Spleen (tissue), 11 donors: ENCODE results near the gene HACD4. TPM values are rescaled to one million over a fixed set of nuclear protein-coding genes. Genes with fewer than 3 reads are reported as not detected.
A peak's percentile ranks its signal among the peaks of the same experiment; 100 is the strongest.
"Not testable (repeated sequence)": the region's sequence is repeated elsewhere in the genome, so short reads cannot be mapped to it uniquely, and the experiment has no call there.

Experiments
- DNase-seq: peaks from one replicate; pipeline ENCODE4 v3.0.0-alpha.2; 2020
- H3K27ac ChIP-seq, 8 donors: fragments of 200-600 bp; sonication (generic) in 7 of 8; 1 replicate in 4 of 8; 2 replicates in 4 of 8; pipeline versions ENCODE4 v1.5.0 to v1.8.0; 2016 to 2021; ENCODE audit warnings: inconsistent platforms in 4 of 8, mild to moderate bottlenecking in 4 of 8, moderate library complexity in 1 of 8
- H3K27me3 ChIP-seq, 7 donors: fragments of 200-600 bp; sonication (generic) in 6 of 7; replicated peaks in 1 of 7; 1 replicate in 4 of 7; 2 replicates in 3 of 7; pipeline versions ENCODE4 v1.5.0 to v1.8.0; 2016 to 2021; ENCODE audit warnings: inconsistent platforms in 3 of 7, mild to moderate bottlenecking in 1 of 7
- H3K36me3 ChIP-seq, 6 donors: fragments of 200-600 bp; sonication (generic) in 5 of 6; 1 replicate in 4 of 6; 2 replicates in 2 of 6; pipeline versions ENCODE4 v1.5.0 to v1.8.0; 2016 to 2021; ENCODE audit warnings: inconsistent platforms in 2 of 6
- H3K4me1 ChIP-seq, 6 donors: fragments of 200-600 bp; sonication (generic) in 5 of 6; 1 replicate in 3 of 6; 2 replicates in 3 of 6; pipeline versions ENCODE4 v1.5.0 to v1.8.0; 2016 to 2021; ENCODE audit warnings: inconsistent platforms in 3 of 6
- H3K4me3 ChIP-seq, 8 donors: fragments of 200-600 bp; sonication (generic) in 7 of 8; 1 replicate in 4 of 8; 2 replicates in 4 of 8; pipeline versions ENCODE4 v1.5.0 to v1.8.0; 2016 to 2021; ENCODE audit warnings: inconsistent platforms in 4 of 8, mild to moderate bottlenecking in 4 of 8, moderate library complexity in 2 of 8
- H3K9me3 ChIP-seq, 8 donors: fragments of 200-600 bp; sonication (generic) in 7 of 8; 1 replicate in 4 of 8; 2 replicates in 4 of 8; pipeline versions ENCODE4 v1.5.0 to v1.8.0; 2016 to 2021; ENCODE audit warnings: inconsistent platforms in 4 of 8
- CTCF ChIP-seq, 11 experiments: fragments of 200-600 bp in 7 of 11; fragments of 450-650 bp in 4 of 11; sonication (generic) in 4 of 11; IDR thresholded peaks in 8 of 11; conservative IDR thresholded peaks in 3 of 11; 1 replicate in 7 of 11; 2 replicates in 4 of 11; pipeline versions ENCODE4 v1.4.0 to v1.8.0; 2016 to 2021; ENCODE audit warnings: antibody characterized with exemption in 11 of 11, inconsistent platforms in 4 of 11, mild to moderate bottlenecking in 1 of 11
- POLR2A ChIP-seq, 3 donors: fragments of 450-650 bp; IDR thresholded peaks; one replicate each; pipeline ENCODE4 v1.5.1; 2017; ENCODE audit warnings: antibody characterized with exemption in 3 of 3, mild to moderate bottlenecking in 1 of 3
- POLR2AphosphoS5 ChIP-seq, 3 donors: sonication (generic); formaldehyde crosslinking; IDR thresholded peaks; one replicate each; pipeline ENCODE4 v1.5.1; 2017; ENCODE audit warnings: antibody characterized with exemption in 3 of 3
- WGBS, 5 donors: extraction: QIAGEN DNeasy Blood & Tissue Kit in 3 of 5; methylation state at CpG; one replicate each; pipeline versions ENCODE4 v1.1.5 to v1.1.7; 2013 to 2018; 5-methylcytosine and 5-hydroxymethylcytosine counted together
- intact Hi-C: fragments of 100-400 bp; cut with DNase I; formaldehyde crosslinking; loops from one replicate; pipeline ENCODE4 v1.15.0; 2023; ENCODE audit warnings: low total_unique reads
- polyA plus RNA-seq, 3 donors: library from polyadenylated mRNA; stranded (reverse); fragments of 200-250 nt; gene quantifications; one replicate each; pipeline ENCODE4 v1.2.1, GENCODE V29; 2013
- total RNA-seq, 7 donors: library from RNA; depleted of rRNA in 3 of 7; stranded (reverse); fragments of >200 nt in 3 of 7; fragmentation: NEBNext Ultra II Directional in 4 of 7; extraction: Animal tissue kit (Norgen Biotek cat#: 25700) in 4 of 7; gene quantifications; one replicate each; pipeline versions ENCODE4 v1.1.0 to v1.2.1, GENCODE V29; 2016 to 2021
- donor health status: healthy with polysubstance abuse.
- donor health status: DM: no; HTN: no; CAD: no; lungs with moderate emphysema.
- donor health status: DM: no; HTN: no; CAD: no.
- donor health status: Bipolar disorder and iron deficiency.
- donor health status: healthy.
- donor health status: DM: no; HTN: no; CAD: no.
- donor health status: DM: yes; HTN: yes; CAD: no.

HACD4 gene
- total and polyA plus RNA-seq, 10 donors = 1.6 to 18.0 (median 7.0) TPM

- intact Hi-C loops = no loop called here
- 44 to 53% (median 47%) methylated on average over 3 of the region's 3 CpGs for WGBS, 5 donors
- H3K27ac ChIP-seq = peak overlapping the region in 6 of 8 donors; percentile 25 to 77 (median 60)
- H3K27me3 ChIP-seq = no peaks in the 10 kb centered on the region
- no peaks in the 10 kb centered on the region for H3K9me3 ChIP-seq
- peaks cover 0 to 54% (median 7%) of the 10 kb centered on the region in 6 donors for H3K36me3 ChIP-seq
- DNase-seq = no peak
- TF ChIP-seq CTCF (IDR thresholded peaks at IDR 0.05 in 8 of 11, conservative IDR thresholded peaks at IDR 0.05 in 3 of 11) = no peak
- no peak for TF ChIP-seq POLR2AphosphoS5 (IDR thresholded peaks at IDR 0.05)
- TF ChIP-seq POLR2A (IDR thresholded peaks at IDR 0.05) = no peak
- peaks cover 0 to 28% (median 10%) of the 10 kb centered on the region in 6 donors for H3K4me1 ChIP-seq
- peak overlapping the region in 1 of 8 donors; percentile 27 for H3K4me3 ChIP-seq
These were observed 50.5 kb downstream of the HACD4 start for GRCh38 chr9:20980832-20981455.

- intact Hi-C loops = no loop called here
- 90 to 96% (median 94%) methylated on average over 2 of the region's 2 CpGs for WGBS, 5 donors
- Histone ChIP-seq H3K27ac (no peak overlapping the region), H3K27me3 (no peaks in the 10 kb centered on the region), H3K36me3 (peaks cover 0 to 54% (median 7%) of the 10 kb centered on the region in 6 donors), H3K4me1 (peaks cover 0 to 16% (median 10%) of the 10 kb centered on the region in 6 donors), H3K9me3 (peaks cover 0 to 18% (median 11%) of the 10 kb centered on the region in 8 donors), H3K4me3 (no peak overlapping the region)
- no peak for DNase-seq
- TF ChIP-seq POLR2AphosphoS5 (IDR thresholded peaks at IDR 0.05) (no peak), CTCF (IDR thresholded peaks at IDR 0.05 in 8 of 11, conservative IDR thresholded peaks at IDR 0.05 in 3 of 11) (no peak), POLR2A (IDR thresholded peaks at IDR 0.05) (no peak)
These were observed 53.2 kb downstream of the HACD4 start for GRCh38 chr9:20978249-20978648.

GRCh38 chr9:20974191-20974938 lies 57.1 kb downstream of the HACD4 start:
- H3K4me3 ChIP-seq, H3K27me3 ChIP-seq, DNase-seq, H3K4me1 ChIP-seq, intact Hi-C loops: not testable (repeated sequence)
- peaks cover 0 to 37% (median 19%) of the 10 kb centered on the region in 8 donors for H3K9me3 ChIP-seq
- WGBS, 5 donors = 26 to 45% (median 38%) methylated on average over 2 of the region's 2 CpGs
- H3K27ac ChIP-seq = peak overlapping the region in 7 of 8 donors; percentile 35 to 86 (median 51)
- peaks cover 0 to 38% (median 7%) of the 10 kb centered on the region in 6 donors for H3K36me3 ChIP-seq

- peaks cover 0 to 29% (median 7%) of the 10 kb centered on the region in 6 donors for H3K36me3 ChIP-seq
- H3K27me3 ChIP-seq, H3K4me1 ChIP-seq, H3K4me3 ChIP-seq, intact Hi-C loops, DNase-seq: not testable (repeated sequence)
- H3K9me3 ChIP-seq = peaks cover 0 to 37% (median 19%) of the 10 kb centered on the region in 8 donors
- WGBS, 5 donors = 47 to 59% (median 50%) methylated on average over 2 of the region's 2 CpGs
- H3K27ac ChIP-seq = peak overlapping the region in 6 of 8 donors; percentile 35 to 86 (median 61)
These were observed 58.0 kb downstream of the HACD4 start for GRCh38 chr9:20973246-20973947.
